HG02759 (cell line): ENCODE data around the gene MPHOSPH8.
"Not testable (repeated sequence)": the region's sequence is repeated elsewhere in the genome, so short reads cannot be mapped to it uniquely, and the experiment has no call there.

ENCODE experiments used
- ATAC-seq: cut with Tn5 transposase; IDR thresholded peaks from one replicate; pipeline ENCODE4 v1.9.1; 2021; ENCODE audit warnings: mild to moderate bottlenecking, moderate library complexity; ENCODE audit not compliant: unreplicated experiment

MPHOSPH8 gene

GRCh38 chr13:19624265-19624664, 9.2 kb upstream of the MPHOSPH8 start:
- no peak for ATAC-seq

- ATAC-seq: no peak
Measured at GRCh38 chr13:19632915-19633478, 462 bp upstream of the MPHOSPH8 start.

GRCh38 chr13:19634256-19634740, 839 bp downstream of the MPHOSPH8 start:
- ATAC-seq: peak; percentile 20

- not testable (repeated sequence) for ATAC-seq
Measured at GRCh38 chr13:19635926-19636325, 2.5 kb downstream of the MPHOSPH8 start.

- ATAC-seq: no peak
Measured at GRCh38 chr13:19643652-19644051, 10.2 kb downstream of the MPHOSPH8 start.

GRCh38 chr13:19645000-19645399, 11.5 kb downstream of the MPHOSPH8 start:
- peak; percentile 39 for ATAC-seq

- ATAC-seq: no peak
Measured at GRCh38 chr13:19646063-19646462, 12.6 kb downstream of the MPHOSPH8 start.

GRCh38 chr13:19650742-19651141, 17.3 kb downstream of the MPHOSPH8 start:
- no peak for ATAC-seq

GRCh38 chr13:19657872-19658591, 24.6 kb downstream of the MPHOSPH8 start:
- ATAC-seq: no peak

- ATAC-seq: no peak
Measured at GRCh38 chr13:19658831-19659230, 25.4 kb downstream of the MPHOSPH8 start.

GRCh38 chr13:19661126-19661525, 27.7 kb downstream of the MPHOSPH8 start:
- ATAC-seq: no peak

- no peak for ATAC-seq
Measured at GRCh38 chr13:19661561-19661960, 28.1 kb downstream of the MPHOSPH8 start.

- no peak for ATAC-seq
Measured at GRCh38 chr13:19663416-19663979, 30.0 kb downstream of the MPHOSPH8 start.

GRCh38 chr13:19664481-19665230, 31.2 kb downstream of the MPHOSPH8 start:
- no peak for ATAC-seq

- ATAC-seq: no peak
Measured at GRCh38 chr13:19665427-19665859, 32.0 kb downstream of the MPHOSPH8 start.

- no peak for ATAC-seq
Measured at GRCh38 chr13:19668778-19669177, 35.3 kb downstream of the MPHOSPH8 start.

- ATAC-seq: no peak
Measured at GRCh38 chr13:19670147-19670546, 36.7 kb downstream of the MPHOSPH8 start.

GRCh38 chr13:19672990-19673389, 39.5 kb downstream of the MPHOSPH8 start:
- ATAC-seq: no peak

- ATAC-seq: no peak
Measured at GRCh38 chr13:19673473-19674430, 40.3 kb downstream of the MPHOSPH8 start.

GRCh38 chr13:19674898-19675297, 41.4 kb downstream of the MPHOSPH8 start:
- no peak for ATAC-seq
